HG03135 (cell line): ENCODE data around the gene SULT2B1.
"Not testable (repeated sequence)": the region's sequence is repeated elsewhere in the genome, so short reads cannot be mapped to it uniquely, and the experiment has no call there.

ENCODE experiments used
- ATAC-seq: cut with Tn5 transposase; IDR thresholded peaks from one replicate; pipeline ENCODE4 v1.9.1; 2021; ENCODE audit warnings: mild to moderate bottlenecking, moderate library complexity; ENCODE audit not compliant: unreplicated experiment

The SULT2B1 gene

GRCh38 chr19:48551437-48552302 lies at the start of gene SULT2B1:
SULT2B1 (plus strand) TSS chr19:48552172; CDS start chr19:48552253, 81 bp downstream.
- ATAC-seq = no peak

- no peak for ATAC-seq
Observed at GRCh38 chr19:48502350-48503018, 49.5 kb upstream of the SULT2B1 start.

- ATAC-seq = no peak
Observed at GRCh38 chr19:48506138-48506733, 45.7 kb upstream of the SULT2B1 start.

- ATAC-seq = no peak
Observed at GRCh38 chr19:48507911-48508439, 44.0 kb upstream of the SULT2B1 start.

GRCh38 chr19:48508729-48509411 lies 43.1 kb upstream of the SULT2B1 start:
- ATAC-seq = no peak

- no peak for ATAC-seq
Observed at GRCh38 chr19:48509467-48510194, 42.3 kb upstream of the SULT2B1 start.

GRCh38 chr19:48510421-48511268 lies 41.3 kb upstream of the SULT2B1 start:
- ATAC-seq = no peak

GRCh38 chr19:48511321-48511731 lies 40.6 kb upstream of the SULT2B1 start:
- ATAC-seq = no peak

- no peak for ATAC-seq
Observed at GRCh38 chr19:48511800-48512503, 40.0 kb upstream of the SULT2B1 start, which contains the start of gene LMTK3. LMTK3 (minus strand) TSS chr19:48511835; CDS start chr19:48511576, 259 bp downstream.

- ATAC-seq = no peak
Observed at GRCh38 chr19:48512504-48513288, 39.3 kb upstream of the SULT2B1 start.

- no peak for ATAC-seq
Observed at GRCh38 chr19:48513289-48514122, 38.5 kb upstream of the SULT2B1 start.

- no peak for ATAC-seq
Observed at GRCh38 chr19:48514123-48514458, 37.9 kb upstream of the SULT2B1 start.

- ATAC-seq = no peak
Observed at GRCh38 chr19:48516536-48516935, 35.4 kb upstream of the SULT2B1 start.

GRCh38 chr19:48518207-48518606 lies 33.8 kb upstream of the SULT2B1 start:
- no peak for ATAC-seq

- ATAC-seq = not testable (repeated sequence)
Observed at GRCh38 chr19:48519426-48519825, 32.5 kb upstream of the SULT2B1 start.

GRCh38 chr19:48520134-48520533 lies 31.8 kb upstream of the SULT2B1 start:
- ATAC-seq = no peak

- no peak for ATAC-seq
Observed at GRCh38 chr19:48524221-48524620, 27.8 kb upstream of the SULT2B1 start.
